B cell (primary cell): ENCODE data around the gene MYH11. TPM values are rescaled to one million over a fixed set of nuclear protein-coding genes. Genes with fewer than 3 reads are reported as not detected.

Experiments
- ATAC-seq: fragments of 200-7000 bp; cut with Tn5 transposase; one replicate; pipeline ENCODE4 v1.10.0; 2021; ENCODE audit warnings: low read depth, mild to moderate bottlenecking, moderate number of reproducible peaks, moderate library complexity
- CTCF ChIA-PET: fragments of 350-600 bp; sonication (Branson Sonifier 250); formaldehyde crosslinking; loops from one replicate; lab custom pipeline; 2021; ENCODE audit warnings: antibody characterized with exemption, inconsistent platforms; lab: Charles Lee
- POLR2A ChIA-PET: fragments of 350-600 bp; sonication (Branson Sonifier 250); formaldehyde crosslinking; loops from one replicate; lab custom pipeline; 2021; ENCODE audit warnings: antibody characterized with exemption; lab: Charles Lee
- DNase-seq: peaks from one replicate; pipeline ENCODE4 v3.0.0; 2013
- H2AFZ ChIP-seq: 2 replicates; pipeline ENCODE4 v1.6.1; 2012; ENCODE audit warnings: mild to moderate bottlenecking, low read depth, low read length; ENCODE audit not compliant: insufficient read depth, poor library complexity, severe bottlenecking
- H3K27ac ChIP-seq, 2 donors: 1 replicate in 1 of 2; 2 replicates in 1 of 2; pipeline ENCODE4 v1.5.1; 2012 to 2013; ENCODE audit warnings: low read length in 2 of 2, mild to moderate bottlenecking in 2 of 2, moderate library complexity in 1 of 2
- H3K27me3 ChIP-seq, 4 experiments: fragments of 200-600 bp in 1 of 4; sonication (generic) in 1 of 4; replicated peaks in 1 of 4; 1 replicate in 2 of 4; 2 replicates in 2 of 4; pipeline versions ENCODE4 v1.6.1 to v1.7.0; 2013 to 2016; ENCODE audit warnings: low read length in 3 of 4, mild to moderate bottlenecking in 2 of 4, mixed read lengths in 1 of 4, moderate library complexity in 1 of 4; ENCODE audit not compliant: insufficient read depth in 4 of 4, control insufficient read depth in 3 of 4; ENCODE audit errors: control extremely low read depth in 1 of 4
- H3K36me3 ChIP-seq, 2 experiments: replicated peaks in 1 of 2; 1 replicate in 1 of 2; 2 replicates in 1 of 2; pipeline versions ENCODE4 v1.6.1 to v1.7.1; 2013; ENCODE audit warnings: low read length in 1 of 2; ENCODE audit not compliant: insufficient read depth in 2 of 2, control insufficient read depth in 1 of 2; ENCODE audit errors: control extremely low read depth in 1 of 2, extremely low read depth in 1 of 2
- H3K4me1 ChIP-seq, 2 donors: fragments of 200-600 bp in 1 of 2; sonication (generic) in 1 of 2; 1 replicate in 1 of 2; 2 replicates in 1 of 2; pipeline versions ENCODE4 v1.5.1 to v1.6.1; 2013 to 2017; ENCODE audit warnings: low read length in 2 of 2; ENCODE audit not compliant: control insufficient read depth in 2 of 2, insufficient read depth in 2 of 2
- H3K4me2 ChIP-seq: replicated peaks from 2 replicates; pipeline ENCODE3; 2012; ENCODE audit warnings: mild to moderate bottlenecking, low read depth, low read length; ENCODE audit not compliant: poor library complexity, severe bottlenecking
- H3K4me3 ChIP-seq, 5 experiments: fragments of 200-600 bp in 1 of 5; sonication (generic) in 1 of 5; 1 replicate in 3 of 5; 2 replicates in 2 of 5; pipeline versions ENCODE4 v1.5.1 to v1.7.0; 2011 to 2016; ENCODE audit warnings: low read length in 4 of 5, mild to moderate bottlenecking in 4 of 5, low read depth in 2 of 5, control low read depth in 1 of 5, moderate library complexity in 1 of 5; ENCODE audit not compliant: insufficient read depth in 1 of 5; ENCODE audit errors: control extremely low read depth in 1 of 5, extremely low read depth in 1 of 5
- H3K79me2 ChIP-seq: fragments of 200-600 bp; sonication (generic); one replicate; pipeline ENCODE4 v1.6.0; 2016; ENCODE audit warnings: low read length; ENCODE audit not compliant: control insufficient read depth, insufficient read depth
- H3K9ac ChIP-seq: fragments of 200-600 bp; sonication (generic); 2 replicates; pipeline ENCODE4 v1.6.1; 2017; ENCODE audit warnings: mild to moderate bottlenecking, low read length, moderate library complexity
- H3K9me3 ChIP-seq, 3 donors: one replicate each; pipeline versions ENCODE4 v1.6.1 to v1.7.1; 2013; ENCODE audit warnings: low read length in 2 of 3; ENCODE audit not compliant: control insufficient read depth in 2 of 3, insufficient read depth in 1 of 3; ENCODE audit errors: control extremely low read depth in 1 of 3
- H4K20me1 ChIP-seq: 2 replicates; pipeline ENCODE4 v1.6.0; 2012; ENCODE audit warnings: mild to moderate bottlenecking, low read length; ENCODE audit not compliant: insufficient read depth, control insufficient read depth, poor library complexity, severe bottlenecking
- H3K27ac Mint-ChIP-seq: one replicate; pipeline ENCODE4 v1.8.0; 2021; ENCODE audit warnings: mixed read lengths
- H3K27me3 Mint-ChIP-seq: one replicate; pipeline ENCODE4 v1.8.0; 2021; ENCODE audit warnings: mixed read lengths
- H3K4me1 Mint-ChIP-seq: one replicate; pipeline ENCODE4 v1.8.0; 2021; ENCODE audit warnings: mixed read lengths
- H3K4me3 Mint-ChIP-seq: one replicate; pipeline ENCODE4 v1.8.0; 2021; ENCODE audit warnings: mixed read lengths
- H3K9me3 Mint-ChIP-seq: one replicate; pipeline ENCODE4 v1.8.0; 2022; ENCODE audit warnings: mixed read lengths; ENCODE audit not compliant: insufficient read depth
- CTCF ChIP-seq: fragments of 200-600 bp; IDR thresholded peaks from one replicate; pipeline ENCODE4 v1.8.0; 2022; ENCODE audit warnings: antibody characterized with exemption, mild to moderate bottlenecking
- EZH2 ChIP-seq: IDR thresholded peaks from 2 replicates; pipeline ENCODE4 v1.6.1; 2012; ENCODE audit warnings: borderline replicate concordance, low read depth, mild to moderate bottlenecking, moderate library complexity, low read length; ENCODE audit not compliant: insufficient read depth, poor library complexity, severe bottlenecking
- WGBS: methylation state at CpG from one replicate; pipeline ENCODE4 v1.1.5; 2013; ENCODE audit warnings: missing lambda C conversion rate; ENCODE audit not compliant: insufficient coverage; 5-methylcytosine and 5-hydroxymethylcytosine counted together
- intact Hi-C: fragments of 100-400 bp; cut with micrococcal nuclease; formaldehyde crosslinking; loops from one replicate; pipeline ENCODE4 v1.10.0; 2022
- polyA plus RNA-seq: library from polyadenylated mRNA; depleted of rRNA; stranded (reverse); fragments of >200 nt; gene quantifications from 2 replicates; pipeline ENCODE4 v1.2.3, GENCODE V29; 2012
- total RNA-seq, 2 donors: library from RNA; stranded (reverse); fragments of 120-200 nt in 1 of 2; gene quantifications; 1 replicate in 1 of 2; 2 replicates in 1 of 2; pipeline versions ENCODE4 v1.2.3 to v1.2.4, GENCODE V29; 2013 to 2022

Gene MYH11
- total and polyA plus RNA-seq, 2 donors (not counting 1 experiment from before 2014, with no cell fraction given) = 0.05 to 0.16 TPM

- Histone ChIP-seq H3K36me3 (no peaks in the 10 kb centered on the region), H3K4me2 (no peak overlapping the region), H3K27ac (no peak overlapping the region), H2AFZ (no peak overlapping the region), H3K9me3 (no peaks in the 10 kb centered on the region), H3K4me3 (no peak overlapping the region), H3K27me3 (no peaks in the 10 kb centered on the region), H4K20me1 (no peaks in the 10 kb centered on the region), H3K4me1 (no peaks in the 10 kb centered on the region), H3K9ac (no peak overlapping the region), H3K79me2 (no peaks in the 10 kb centered on the region)
- CTCF ChIA-PET = no interaction called here
- DNase-seq (no peak), ATAC-seq (no peak)
- WGBS = 100% methylated on average over 9 of the region's 11 CpGs
- Mint-ChIP-seq H3K4me3 (no peak overlapping the region), H3K4me1 (no peaks in the 10 kb centered on the region), H3K9me3 (no peaks in the 10 kb centered on the region), H3K27ac (no peak overlapping the region), H3K27me3 (no peaks in the 10 kb centered on the region)
- no peak for TF ChIP-seq CTCF
- intact Hi-C loops = no loop called here
- POLR2A ChIA-PET = no interaction called here
Observed at GRCh38 chr16:15837761-15838160, 19.1 kb downstream of the MYH11 start.

- Histone ChIP-seq H3K9me3 (no peaks in the 10 kb centered on the region), H3K79me2 (no peaks in the 10 kb centered on the region), H3K36me3 (no peaks in the 10 kb centered on the region), H3K27ac (no peak overlapping the region), H2AFZ (no peak overlapping the region), H3K4me1 (peaks cover 0 to under 1% of the 10 kb centered on the region in 2 donors), H3K9ac (no peak overlapping the region), H4K20me1 (no peaks in the 10 kb centered on the region), H3K4me2 (no peak overlapping the region), H3K27me3 (no peaks in the 10 kb centered on the region), H3K4me3 (no peak overlapping the region)
- no peaks in the 10 kb centered on the region for H3K4me1 Mint-ChIP-seq
- 95% methylated on average over 5 of the region's 10 CpGs for WGBS
- intact Hi-C loops = no loop called here
- H3K27me3 Mint-ChIP-seq = no peaks in the 10 kb centered on the region
- H3K27ac Mint-ChIP-seq = no peak overlapping the region
- no peaks in the 10 kb centered on the region for H3K9me3 Mint-ChIP-seq
- no peak overlapping the region for H3K4me3 Mint-ChIP-seq
- CTCF ChIA-PET = interaction anchor here (0.8 kb wide), 1 partner anchor 1927 kb away, joined by 3 read pairs; no protein-coding TSS in a partner anchor
- no peak for TF ChIP-seq EZH2
- ATAC-seq (no peak), DNase-seq (no peak)
- POLR2A ChIA-PET = no interaction called here
Observed at GRCh38 chr16:15836965-15837611, 19.7 kb downstream of the MYH11 start.
